Caki2 (cell line): ENCODE data around the gene ANKRD33B. TPM values are rescaled to one million over a fixed set of nuclear protein-coding genes. Genes with fewer than 3 reads are reported as not detected.

Experiments
- DNase-seq: peaks from one replicate; pipeline ENCODE4 v3.0.0-alpha.2; 2015; ENCODE audit warnings: low read depth
- in situ Hi-C: cut with HindIII; loops from 2 replicates; pipeline ENCODE4 v1.10.0; 2016; ENCODE audit warnings: low sequenced_read_pairs, low pct_unique_long_range_greater_than_20kb, mixed read lengths
- total RNA-seq: library from RNA; depleted of rRNA; stranded (reverse); fragments of >200 nt; shearing (Covaris generic); gene quantifications from 2 replicates; pipeline ENCODE4 v1.2.3, GENCODE V29; 2014; ENCODE audit warnings: low replicate concordance

ANKRD33B gene
- total RNA-seq, 1 experiment from 2014 or later, result 9.3 TPM

GRCh38 chr5:10671041-10672008 lies 107.5 kb downstream of the ANKRD33B start:
- in situ Hi-C loops, result no loop called here
- DNase-seq, result no peak

GRCh38 chr5:10672146-10673016 lies 108.5 kb downstream of the ANKRD33B start:
- in situ Hi-C loops, result no loop called here
- no peak for DNase-seq

- no peak for DNase-seq
- in situ Hi-C loops, result no loop called here
Observed at GRCh38 chr5:10673017-10673389, 109.1 kb downstream of the ANKRD33B start.

GRCh38 chr5:10673407-10673806 lies 109.5 kb downstream of the ANKRD33B start:
- DNase-seq, result no peak
- in situ Hi-C loops, result no loop called here

- in situ Hi-C loops, result no loop called here
- no peak for DNase-seq
Observed at GRCh38 chr5:10674096-10674495, 110.2 kb downstream of the ANKRD33B start.

- in situ Hi-C loops, result no loop called here
Observed at GRCh38 chr5:10674582-10674981, 110.7 kb downstream of the ANKRD33B start.

GRCh38 chr5:10675177-10675700 lies 111.4 kb downstream of the ANKRD33B start:
- in situ Hi-C loops, result no loop called here
- no peak for DNase-seq

More at GRCh38 chr5:10674582-10674981, 110.7 kb downstream of the ANKRD33B start:
- DNase-seq, result no peak

- no peak for DNase-seq
- in situ Hi-C loops, result no loop called here
Observed at GRCh38 chr5:10676224-10676623, 112.4 kb downstream of the ANKRD33B start.

GRCh38 chr5:10676946-10677345 lies 113.1 kb downstream of the ANKRD33B start:
- DNase-seq, result no peak
- in situ Hi-C loops, result no loop called here

GRCh38 chr5:10677533-10677932 lies 113.7 kb downstream of the ANKRD33B start:
- DNase-seq, result no peak
- in situ Hi-C loops, result no loop called here

- DNase-seq, result peak; percentile 28
- in situ Hi-C loops, result no loop called here
Observed at GRCh38 chr5:10678244-10678643, 114.4 kb downstream of the ANKRD33B start.

- in situ Hi-C loops, result no loop called here
- DNase-seq, result no peak
Observed at GRCh38 chr5:10679336-10679988, 115.6 kb downstream of the ANKRD33B start.

- no peak for DNase-seq
- in situ Hi-C loops, result no loop called here
Observed at GRCh38 chr5:10680876-10681481, 117.1 kb downstream of the ANKRD33B start.

GRCh38 chr5:10681731-10682679 lies 118.1 kb downstream of the ANKRD33B start:
- DNase-seq, result no peak
- in situ Hi-C loops, result no loop called here

GRCh38 chr5:10682801-10683525 lies 119.1 kb downstream of the ANKRD33B start:
- DNase-seq, result no peak
- in situ Hi-C loops, result no loop called here

- in situ Hi-C loops, result no loop called here
- no peak for DNase-seq
Observed at GRCh38 chr5:10684303-10685086, 120.6 kb downstream of the ANKRD33B start.
